ENCODE results near the gene SLC48A1. TPM values are rescaled to one million over a fixed set of nuclear protein-coding genes. Genes with fewer than 3 reads are reported as not detected.

The SLC48A1 gene
- total and polyA plus RNA-seq, 8 donors, result 2.3 to 29.0 (median 13.7) TPM

GRCh38 chr12:47783024-47783755 is 10.2 kb downstream of the SLC48A1 start:
- Histone ChIP-seq H3K27ac (peak overlapping the region in 2 of 5 donors; percentile 21 to 42), H3K4me1 (peaks cover 8 to 50% (median 27%) of the 10 kb centered on the region in 4 donors), H3K36me3 (peaks cover 53 to 81% (median 73%) of the 10 kb centered on the region in 4 donors), H3K27me3 (no peaks in the 10 kb centered on the region), H3K9me3 (no peaks in the 10 kb centered on the region), H3K4me3 (no peak overlapping the region)
- TF ChIP-seq POLR2A (IDR thresholded peaks at IDR 0.05), result no peak
- no peak for TF ChIP-seq POLR2AphosphoS5 (IDR thresholded peaks at IDR 0.05)
- TF ChIP-seq EP300 (IDR thresholded peaks at IDR 0.05), result no peak
- no peak for TF ChIP-seq CTCF (IDR thresholded peaks at IDR 0.05)
- WGBS, 5 donors, result 79 to 88% (median 85%) methylated on average over 10 to 17 of the region's 17 CpGs
- DNase-seq, result no peak
- intact Hi-C loops (cut with DNase I; ENCODE audit: low total_unique reads), result loop anchor here (5.0 kb wide), 1 partner anchor 66 kb away; no protein-coding TSS in a partner anchor

- Histone ChIP-seq H3K27ac (peak overlapping the region in 1 of 5 donors; percentile 54), H3K36me3 (peaks cover 62 to 90% (median 83%) of the 10 kb centered on the region in 4 donors)
- no peak for DNase-seq
Observed at GRCh38 chr12:47783821-47784819, 11.1 kb downstream of the SLC48A1 start.

GRCh38 chr12:47785036-47785886 is 12.2 kb downstream of the SLC48A1 start:
- peaks cover 74 to 99% (median 94%) of the 10 kb centered on the region in 4 donors for H3K36me3 ChIP-seq
- intact Hi-C loops (cut with DNase I; ENCODE audit: low total_unique reads), result no loop called here
- peaks cover 0 to 32% (median 10%) of the 10 kb centered on the region in 4 donors for H3K4me1 ChIP-seq
- 83 to 86% (median 85%) methylated on average over 12 to 15 of the region's 15 CpGs for WGBS, 5 donors
- no peaks in the 10 kb centered on the region for H3K27me3 ChIP-seq
- no peak overlapping the region for H3K4me3 ChIP-seq
- H3K27ac ChIP-seq, result peak overlapping the region in 2 of 5 donors; percentile 54 to 61
- DNase-seq, result no peak
- H3K9me3 ChIP-seq, result no peaks in the 10 kb centered on the region
- TF ChIP-seq POLR2AphosphoS5 (IDR thresholded peaks at IDR 0.05) (no peak), CTCF (IDR thresholded peaks at IDR 0.05) (no peak), POLR2A (IDR thresholded peaks at IDR 0.05) (no peak), EP300 (IDR thresholded peaks at IDR 0.05) (no peak)

More at GRCh38 chr12:47783821-47784819, 11.1 kb downstream of the SLC48A1 start:
- Histone ChIP-seq H3K4me1 (peaks cover under 1 to 41% (median 19%) of the 10 kb centered on the region in 4 donors), H3K9me3 (no peaks in the 10 kb centered on the region), H3K27me3 (no peaks in the 10 kb centered on the region), H3K4me3 (no peak overlapping the region)
- 87 to 91% (median 88%) methylated on average over 14 to 20 of the region's 20 CpGs for WGBS, 5 donors
- no peak for TF ChIP-seq CTCF (IDR thresholded peaks at IDR 0.05)
- no peak for TF ChIP-seq EP300 (IDR thresholded peaks at IDR 0.05)
- TF ChIP-seq POLR2A (IDR thresholded peaks at IDR 0.05), result no peak
- no peak for TF ChIP-seq POLR2AphosphoS5 (IDR thresholded peaks at IDR 0.05)
- intact Hi-C loops (cut with DNase I; ENCODE audit: low total_unique reads), result loop anchor here (5.0 kb wide), 1 partner anchor 67 kb away; no protein-coding TSS in a partner anchor
